ENCODE results near the gene CD93.

GRCh38 chr20:23052904-23053303 is 33.2 kb downstream of the CD93 start:
- TF ChIP-seq, protein P1, sequence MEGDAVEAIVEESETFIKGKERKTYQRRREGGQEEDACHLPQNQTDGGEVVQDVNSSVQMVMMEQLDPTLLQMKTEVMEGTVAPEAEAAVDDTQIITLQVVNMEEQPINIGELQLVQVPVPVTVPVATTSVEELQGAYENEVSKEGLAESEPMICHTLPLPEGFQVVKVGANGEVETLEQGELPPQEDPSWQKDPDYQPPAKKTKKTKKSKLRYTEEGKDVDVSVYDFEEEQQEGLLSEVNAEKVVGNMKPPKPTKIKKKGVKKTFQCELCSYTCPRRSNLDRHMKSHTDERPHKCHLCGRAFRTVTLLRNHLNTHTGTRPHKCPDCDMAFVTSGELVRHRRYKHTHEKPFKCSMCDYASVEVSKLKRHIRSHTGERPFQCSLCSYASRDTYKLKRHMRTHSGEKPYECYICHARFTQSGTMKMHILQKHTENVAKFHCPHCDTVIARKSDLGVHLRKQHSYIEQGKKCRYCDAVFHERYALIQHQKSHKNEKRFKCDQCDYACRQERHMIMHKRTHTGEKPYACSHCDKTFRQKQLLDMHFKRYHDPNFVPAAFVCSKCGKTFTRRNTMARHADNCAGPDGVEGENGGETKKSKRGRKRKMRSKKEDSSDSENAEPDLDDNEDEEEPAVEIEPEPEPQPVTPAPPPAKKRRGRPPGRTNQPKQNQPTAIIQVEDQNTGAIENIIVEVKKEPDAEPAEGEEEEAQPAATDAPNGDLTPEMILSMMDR (IDR thresholded peaks at IDR 0.05; ENCODE audit: insufficient read depth, low read depth, low read length), result no peak
- TF ChIP-seq EZH2 (IDR thresholded peaks at IDR 0.05; ENCODE audit: insufficient read depth, low read length), result no peak

All from astrocyte (in vitro differentiated cells and primary cell).